ENCODE measurements around the gene LRP5.

LRP5 gene

DNA sequence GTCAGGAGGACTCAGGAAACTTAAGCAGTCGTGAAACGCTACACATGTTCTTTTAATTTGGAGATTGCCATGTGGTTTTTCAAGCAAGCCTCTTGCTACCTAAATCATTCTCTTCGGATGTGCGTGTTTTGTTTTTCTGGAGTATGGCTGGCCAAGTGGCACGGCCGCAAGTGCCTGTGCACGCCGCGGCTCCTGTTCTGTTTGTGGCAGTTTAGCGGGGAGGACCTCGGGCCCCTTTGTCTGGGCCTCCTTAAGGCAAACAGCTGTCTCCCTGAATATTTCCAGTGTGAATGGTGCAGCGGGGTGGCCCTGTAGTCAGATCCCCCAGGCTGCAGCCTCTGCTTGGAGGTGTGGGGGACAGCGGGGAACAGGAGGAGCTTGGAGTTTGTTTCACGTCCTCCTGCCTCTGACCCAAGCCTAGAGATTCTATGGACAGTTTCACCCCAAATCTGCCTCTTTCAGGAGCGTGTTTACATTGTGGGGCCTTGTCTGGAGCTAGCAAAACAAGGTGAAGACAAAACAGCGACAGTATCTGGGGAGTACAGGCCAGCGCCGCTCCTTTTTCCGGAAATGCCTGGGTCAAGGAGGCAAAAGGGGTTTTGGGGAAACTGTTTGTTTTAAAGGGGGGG lies 1.3 kb downstream of the LRP5 start:
- no peaks in the 10 kb centered on the region for H3K9me3 ChIP-seq (ENCODE audit: low read length)
- H3K36me3 ChIP-seq (ENCODE audit: insufficient read depth, low read length): no peaks in the 10 kb centered on the region
- H3K9ac ChIP-seq (ENCODE audit: low read length): peak overlapping the region; percentile 58
- no peaks in the 10 kb centered on the region for H3K27me3 ChIP-seq (ENCODE audit: control insufficient read depth in 1 of 2, insufficient read depth in 2 of 2, low read length in 2 of 2)
- peak overlapping the region; percentile 93 for H3K27ac ChIP-seq (ENCODE audit: low read depth, low read length)
- peak overlapping the region; percentile 58 to 69 for H3K4me3 ChIP-seq (ENCODE audit: low read depth in 1 of 2, low read length in 2 of 2)
- peaks cover 34% of the 10 kb centered on the region for H3K4me1 ChIP-seq (ENCODE audit: insufficient read depth, low read length)

DNA sequence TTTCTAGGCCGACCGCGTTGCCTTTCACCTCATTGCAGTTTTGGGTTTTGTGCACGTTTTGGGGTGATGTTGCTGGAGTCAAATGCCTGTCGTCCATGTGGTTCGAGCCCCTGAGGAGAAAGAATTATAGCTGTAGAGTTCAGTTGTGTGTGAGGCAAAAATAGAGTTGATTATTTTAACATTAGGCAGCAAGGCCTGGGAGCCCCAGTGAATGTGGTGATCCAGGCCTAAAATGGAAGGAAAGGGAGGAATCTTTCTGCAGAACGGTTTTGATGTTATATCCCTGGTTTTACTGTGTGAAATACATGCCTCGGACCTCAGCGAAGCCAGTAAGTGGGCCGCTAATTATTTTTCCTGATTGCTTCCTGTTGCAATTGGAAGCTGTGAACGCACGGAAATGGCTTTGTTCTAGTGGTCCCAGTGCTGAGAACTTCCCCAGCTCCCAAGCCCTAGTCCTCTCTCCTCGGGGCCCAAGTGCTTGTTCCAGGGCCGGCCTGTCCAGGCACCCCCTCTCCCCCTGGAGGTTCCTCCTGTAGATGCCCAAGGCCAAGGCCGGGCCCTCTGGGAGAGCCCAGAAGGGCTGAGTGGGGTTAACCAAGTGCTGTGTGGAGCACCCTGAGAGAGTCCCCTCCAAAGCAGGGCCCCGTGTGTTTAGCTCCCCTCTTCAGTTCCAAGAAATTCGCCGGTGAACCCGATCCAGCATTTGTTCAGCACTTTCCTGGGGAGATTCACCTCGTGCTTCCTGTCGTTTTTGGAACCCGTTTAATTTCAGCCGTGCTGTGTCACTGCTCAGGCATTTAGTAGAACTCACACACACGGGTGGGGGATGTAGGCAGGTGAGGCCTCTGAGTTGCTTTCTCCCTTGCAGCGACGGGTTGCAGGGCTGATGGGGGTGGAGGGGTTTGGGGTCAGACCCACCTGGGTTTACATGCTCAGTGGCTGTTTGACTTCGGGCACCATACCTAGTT lies 2.1 kb downstream of the LRP5 start:
- H3K4me1 ChIP-seq (ENCODE audit: insufficient read depth, low read length): peaks cover 34% of the 10 kb centered on the region
- no peaks in the 10 kb centered on the region for H3K36me3 ChIP-seq (ENCODE audit: insufficient read depth, low read length)
- no peaks in the 10 kb centered on the region for H3K9me3 ChIP-seq (ENCODE audit: low read length)
- H3K27me3 ChIP-seq (ENCODE audit: control insufficient read depth in 1 of 2, insufficient read depth in 2 of 2, low read length in 2 of 2): no peaks in the 10 kb centered on the region
- peak overlapping the region; percentile 58 to 69 for H3K4me3 ChIP-seq (ENCODE audit: low read depth in 1 of 2, low read length in 2 of 2)
- peak overlapping the region; percentile 93 for H3K27ac ChIP-seq (ENCODE audit: low read depth, low read length)
- H3K9ac ChIP-seq (ENCODE audit: low read length): peak overlapping the region; percentile 12

DNA sequence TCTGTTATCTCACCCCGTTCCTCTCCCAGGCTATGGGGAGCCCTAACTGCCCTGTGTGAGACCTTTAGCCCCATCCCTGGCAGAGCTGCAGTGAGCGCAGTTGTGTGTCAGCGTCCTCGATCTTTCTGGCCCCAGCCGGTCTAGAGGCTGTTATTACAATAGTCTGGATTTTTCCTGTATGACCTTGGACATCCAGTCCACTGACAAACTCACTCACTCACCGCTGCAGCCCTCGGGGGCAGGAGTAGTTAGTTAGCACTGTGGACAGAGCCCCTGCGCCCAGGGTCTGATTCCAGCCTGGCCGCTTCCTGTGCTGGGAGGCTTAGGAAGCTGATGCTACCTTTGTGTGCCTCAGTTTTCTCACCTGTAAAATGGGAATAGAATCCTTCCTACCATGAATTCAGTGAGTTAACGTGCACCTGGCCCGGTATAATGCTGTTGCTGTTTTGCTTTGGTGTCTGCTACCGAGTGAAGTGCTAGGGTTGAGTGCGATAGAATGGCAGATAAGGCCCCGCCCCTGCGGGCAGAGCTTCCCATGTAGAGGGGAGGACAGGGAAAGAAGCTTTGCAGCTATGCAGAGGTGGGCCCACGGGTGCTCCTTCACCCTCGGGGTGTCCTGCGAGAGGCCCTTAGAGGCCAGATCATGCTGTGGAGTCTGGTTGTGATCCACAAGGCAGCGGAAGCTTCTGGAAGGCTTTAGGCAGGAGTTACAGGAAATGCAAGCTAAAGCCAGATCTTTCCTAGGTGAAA lies 3.0 kb downstream of the LRP5 start:
- Histone ChIP-seq H3K9ac (ENCODE audit: low read length) (peak overlapping the region; percentile 12), H3K27ac (ENCODE audit: low read depth, low read length) (peak overlapping the region; percentile 93), H3K4me3 (ENCODE audit: low read depth in 1 of 2, low read length in 2 of 2) (peak overlapping the region; percentile 36 to 69), H3K36me3 (ENCODE audit: insufficient read depth, low read length) (no peaks in the 10 kb centered on the region), H3K27me3 (ENCODE audit: control insufficient read depth in 1 of 2, insufficient read depth in 2 of 2, low read length in 2 of 2) (no peaks in the 10 kb centered on the region), H3K4me1 (ENCODE audit: insufficient read depth, low read length) (peaks cover 34% of the 10 kb centered on the region), H3K9me3 (ENCODE audit: low read length) (no peaks in the 10 kb centered on the region)

DNA sequence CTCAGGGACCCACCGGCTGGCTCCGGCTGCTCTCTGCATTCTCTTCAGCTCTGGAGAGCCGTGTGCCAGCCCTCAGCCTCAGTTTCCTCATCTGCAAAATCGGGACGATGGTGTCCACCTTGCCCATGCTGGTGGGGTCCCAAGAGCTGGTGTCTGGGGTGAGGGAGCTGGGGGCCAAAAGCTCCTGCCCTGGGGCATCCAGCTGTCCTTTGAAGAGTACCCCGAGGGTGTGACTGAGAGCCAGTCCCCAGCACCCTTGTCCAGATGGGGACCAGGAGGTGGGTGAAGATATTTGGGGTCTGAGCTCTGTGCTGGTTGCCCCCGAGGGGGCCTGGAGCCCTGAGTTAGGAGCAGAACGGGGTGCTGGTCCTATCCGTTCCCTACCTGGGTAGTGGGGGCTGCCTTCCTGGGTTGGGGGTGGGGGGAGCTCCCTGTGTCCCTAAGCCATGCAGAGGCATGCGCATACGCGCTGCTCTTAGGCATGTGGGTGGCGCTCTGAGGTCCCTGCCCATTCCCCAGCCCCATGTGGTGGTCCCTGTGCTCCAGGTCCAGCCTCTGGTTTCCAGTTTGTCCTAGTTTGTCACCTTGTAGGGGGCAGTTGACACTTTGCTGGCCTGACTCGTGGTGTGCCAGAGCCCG lies 4.9 kb downstream of the LRP5 start:
- Histone ChIP-seq H3K27ac (ENCODE audit: low read depth, low read length) (peak overlapping the region; percentile 68), H3K27me3 (ENCODE audit: control insufficient read depth in 1 of 2, insufficient read depth in 2 of 2, low read length in 2 of 2) (no peaks in the 10 kb centered on the region), H3K4me3 (ENCODE audit: low read depth in 1 of 2, low read length in 2 of 2) (peak overlapping the region in 1 of 2 donors; percentile 27), H3K36me3 (ENCODE audit: insufficient read depth, low read length) (no peaks in the 10 kb centered on the region), H3K9ac (ENCODE audit: low read length) (no peak overlapping the region), H3K9me3 (ENCODE audit: low read length) (no peaks in the 10 kb centered on the region), H3K4me1 (ENCODE audit: insufficient read depth, low read length) (peaks cover 46% of the 10 kb centered on the region)

DNA sequence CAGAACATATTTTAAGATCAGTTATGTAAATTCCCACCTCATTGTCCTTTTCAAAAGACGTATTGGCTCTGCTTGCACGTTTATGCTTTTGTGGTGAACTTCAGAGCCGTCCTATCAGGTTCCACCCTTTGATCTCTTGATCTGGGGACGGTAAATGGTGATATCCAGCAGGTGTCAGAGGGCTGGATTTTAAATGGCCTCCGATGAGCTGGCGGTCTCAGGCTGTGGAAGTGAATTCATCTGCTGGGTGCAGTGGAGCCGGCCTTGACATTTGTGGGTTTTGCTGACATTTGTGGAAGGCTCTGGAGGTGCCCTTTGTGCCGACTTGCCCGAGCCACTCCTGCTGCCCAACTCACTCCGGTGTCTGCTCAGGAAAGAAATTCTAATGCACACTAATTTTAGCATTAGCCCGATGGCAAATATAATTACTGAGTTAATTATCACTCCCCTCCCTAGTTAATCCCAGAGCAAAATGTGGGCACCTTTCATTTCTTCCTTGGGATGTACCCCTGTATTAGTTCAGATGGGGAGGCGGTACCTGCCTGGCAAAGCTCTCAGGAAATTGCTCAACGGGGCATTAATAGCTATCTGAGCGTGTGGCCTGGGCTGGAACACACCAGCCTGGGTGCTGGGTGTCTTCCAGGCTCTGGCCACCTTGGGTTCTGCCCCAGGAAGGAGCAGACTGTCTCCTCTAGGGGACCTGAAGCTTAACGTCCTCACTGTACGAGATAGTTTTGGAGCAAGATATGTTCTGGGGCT lies 9.1 kb downstream of the LRP5 start:
- Histone ChIP-seq H3K9me3 (ENCODE audit: low read length) (no peaks in the 10 kb centered on the region), H3K27ac (ENCODE audit: low read depth, low read length) (no peak overlapping the region), H3K27me3 (ENCODE audit: control insufficient read depth in 1 of 2, insufficient read depth in 2 of 2, low read length in 2 of 2) (no peaks in the 10 kb centered on the region), H3K36me3 (ENCODE audit: insufficient read depth, low read length) (no peaks in the 10 kb centered on the region), H3K4me1 (ENCODE audit: insufficient read depth, low read length) (peaks cover 47% of the 10 kb centered on the region), H3K4me3 (ENCODE audit: low read depth in 1 of 2, low read length in 2 of 2) (no peak overlapping the region), H3K9ac (ENCODE audit: low read length) (no peak overlapping the region)

DNA sequence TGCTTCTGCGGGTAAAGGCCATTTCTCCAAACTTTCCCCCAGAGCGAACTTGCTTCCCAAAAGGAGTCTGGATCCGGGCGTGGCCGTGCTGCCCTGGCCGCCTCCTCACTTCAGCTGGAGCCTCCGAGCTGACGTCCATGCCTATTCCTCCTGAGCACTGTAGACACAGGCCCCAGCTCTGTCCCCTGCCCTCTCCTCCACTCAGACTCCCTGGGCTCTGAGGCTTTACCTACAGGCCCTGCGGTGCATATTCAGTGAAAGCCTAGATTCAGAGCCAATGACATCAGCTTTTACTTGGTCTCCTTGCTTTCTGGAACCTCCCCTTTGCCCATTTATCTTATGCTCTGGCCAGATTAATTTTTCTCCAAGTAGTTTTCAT lies 9.7 kb downstream of the LRP5 start:
- Histone ChIP-seq H3K36me3 (ENCODE audit: insufficient read depth, low read length) (no peaks in the 10 kb centered on the region), H3K9me3 (ENCODE audit: low read length) (no peaks in the 10 kb centered on the region), H3K4me3 (ENCODE audit: low read depth in 1 of 2, low read length in 2 of 2) (no peak overlapping the region), H3K27me3 (ENCODE audit: control insufficient read depth in 1 of 2, insufficient read depth in 2 of 2, low read length in 2 of 2) (no peaks in the 10 kb centered on the region), H3K4me1 (ENCODE audit: insufficient read depth, low read length) (peaks cover 47% of the 10 kb centered on the region), H3K9ac (ENCODE audit: low read length) (no peak overlapping the region), H3K27ac (ENCODE audit: low read depth, low read length) (no peak overlapping the region)

DNA sequence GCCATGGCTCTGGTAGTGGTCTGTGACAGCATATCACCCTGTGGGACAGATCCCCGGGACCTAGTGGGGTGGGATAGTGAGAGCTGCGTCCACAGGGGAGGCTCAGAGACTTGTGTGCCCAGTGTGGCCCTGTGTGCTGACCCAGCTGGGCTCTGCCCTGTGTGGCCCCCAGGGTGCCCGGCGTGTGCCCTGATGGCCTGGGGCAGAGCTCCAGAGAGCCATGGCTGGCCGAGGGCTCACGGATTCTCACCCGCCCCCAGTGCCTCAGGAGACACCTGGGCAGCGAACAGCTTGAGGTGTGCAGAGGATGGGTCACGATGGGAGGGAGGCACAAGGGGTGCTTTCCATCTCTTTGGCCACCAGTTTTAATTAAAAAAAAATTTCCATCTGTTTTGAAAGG lies 11.8 kb downstream of the LRP5 start:
- Histone ChIP-seq H3K4me3 (ENCODE audit: low read depth in 1 of 2, low read length in 2 of 2) (no peak overlapping the region), H3K27me3 (ENCODE audit: control insufficient read depth in 1 of 2, insufficient read depth in 2 of 2, low read length in 2 of 2) (no peaks in the 10 kb centered on the region), H3K36me3 (ENCODE audit: insufficient read depth, low read length) (no peaks in the 10 kb centered on the region), H3K9ac (ENCODE audit: low read length) (no peak overlapping the region), H3K9me3 (ENCODE audit: low read length) (no peaks in the 10 kb centered on the region), H3K27ac (ENCODE audit: low read depth, low read length) (no peak overlapping the region), H3K4me1 (ENCODE audit: insufficient read depth, low read length) (peaks cover 62% of the 10 kb centered on the region)

DNA sequence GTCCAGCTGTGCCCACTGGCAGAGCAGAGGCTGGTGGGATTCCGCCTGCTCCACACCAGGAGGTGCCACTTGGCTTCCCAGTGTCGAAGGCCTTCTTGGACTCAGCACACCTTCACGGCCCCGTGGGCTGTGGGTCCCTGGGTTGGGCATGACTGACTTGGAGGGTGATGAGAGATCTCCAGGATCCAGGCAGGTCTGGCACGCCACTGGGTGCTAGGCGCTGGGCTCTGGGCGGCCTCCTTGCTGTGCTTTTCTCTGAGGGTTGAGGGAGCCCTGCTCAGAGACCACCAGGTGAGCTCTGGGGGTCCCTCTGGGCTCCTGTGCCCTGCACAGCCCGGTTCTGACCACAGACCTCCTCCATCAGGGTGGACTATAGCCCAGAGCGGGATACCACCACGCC lies 12.3 kb downstream of the LRP5 start:
- Histone ChIP-seq H3K4me3 (ENCODE audit: low read depth in 1 of 2, low read length in 2 of 2) (no peak overlapping the region), H3K27ac (ENCODE audit: low read depth, low read length) (no peak overlapping the region), H3K4me1 (ENCODE audit: insufficient read depth, low read length) (peaks cover 66% of the 10 kb centered on the region), H3K9ac (ENCODE audit: low read length) (no peak overlapping the region), H3K27me3 (ENCODE audit: control insufficient read depth in 1 of 2, insufficient read depth in 2 of 2, low read length in 2 of 2) (no peaks in the 10 kb centered on the region), H3K36me3 (ENCODE audit: insufficient read depth, low read length) (no peaks in the 10 kb centered on the region), H3K9me3 (ENCODE audit: low read length) (no peaks in the 10 kb centered on the region)

DNA sequence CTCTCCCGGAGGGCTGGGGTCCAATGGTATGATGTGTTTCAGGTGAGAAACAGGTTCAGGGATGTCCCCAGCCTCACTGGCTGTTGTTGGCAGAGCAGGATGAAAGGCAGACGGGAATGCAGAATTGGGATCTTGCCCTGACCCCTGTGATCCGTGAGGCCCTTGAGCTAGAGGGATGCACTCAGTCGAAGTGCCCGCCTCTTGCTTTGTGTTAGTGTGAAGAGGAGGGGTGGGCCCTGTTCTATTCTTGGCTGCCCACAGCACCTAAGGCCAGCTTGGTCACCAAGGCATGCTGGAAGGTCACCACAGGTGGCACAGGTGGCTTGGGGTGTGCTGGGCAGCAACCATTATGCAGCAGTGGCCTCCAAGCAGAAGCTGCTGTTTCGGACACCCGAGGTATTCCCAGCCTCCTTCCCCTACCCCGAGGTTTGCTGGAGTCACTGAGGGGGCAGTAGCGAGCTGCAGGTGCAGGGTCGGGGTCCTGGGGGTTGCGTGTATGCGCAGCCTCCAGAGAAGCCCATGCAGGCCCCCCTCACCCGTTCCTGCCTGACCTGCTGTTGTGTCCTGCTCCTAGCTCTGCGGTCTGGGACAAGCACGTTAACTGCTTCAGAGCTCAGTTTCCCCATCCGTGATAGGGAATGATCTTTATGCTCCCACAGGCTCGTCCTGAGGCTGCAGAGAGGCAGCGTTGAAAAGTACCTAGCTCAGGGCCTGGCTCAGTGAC lies 13.0 kb downstream of the LRP5 start:
- H3K9ac ChIP-seq (ENCODE audit: low read length): no peak overlapping the region

DNA sequence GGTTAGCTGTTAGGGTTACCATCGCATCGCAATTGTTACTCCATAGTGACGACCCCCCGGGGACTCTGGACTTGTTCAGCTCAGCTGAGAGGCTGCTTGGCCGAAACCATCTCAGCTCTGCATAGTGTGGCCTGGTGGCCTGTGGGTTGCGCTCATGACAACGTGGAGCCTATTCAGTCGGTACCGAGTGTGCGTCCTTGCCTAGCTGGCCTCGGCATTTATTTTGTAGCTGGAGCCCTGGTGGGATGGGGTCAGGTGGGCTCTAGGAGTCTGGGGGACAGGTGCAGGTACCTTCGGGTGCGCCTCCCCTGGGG lies 13.5 kb downstream of the LRP5 start:
- H3K4me3 ChIP-seq (ENCODE audit: low read depth in 1 of 2, low read length in 2 of 2): no peak overlapping the region
- no peak overlapping the region for H3K27ac ChIP-seq (ENCODE audit: low read depth, low read length)
- no peaks in the 10 kb centered on the region for H3K27me3 ChIP-seq (ENCODE audit: control insufficient read depth in 1 of 2, insufficient read depth in 2 of 2, low read length in 2 of 2)
- H3K4me1 ChIP-seq (ENCODE audit: insufficient read depth, low read length): peaks cover 78% of the 10 kb centered on the region
- H3K9ac ChIP-seq (ENCODE audit: low read length): no peak overlapping the region
- no peaks in the 10 kb centered on the region for H3K9me3 ChIP-seq (ENCODE audit: low read length)
- H3K36me3 ChIP-seq (ENCODE audit: insufficient read depth, low read length): no peaks in the 10 kb centered on the region

More for the DNA sequence above, 13.0 kb downstream of the LRP5 start:
- Histone ChIP-seq H3K9me3 (ENCODE audit: low read length) (no peaks in the 10 kb centered on the region), H3K4me1 (ENCODE audit: insufficient read depth, low read length) (peaks cover 73% of the 10 kb centered on the region), H3K4me3 (ENCODE audit: low read depth in 1 of 2, low read length in 2 of 2) (no peak overlapping the region), H3K36me3 (ENCODE audit: insufficient read depth, low read length) (no peaks in the 10 kb centered on the region), H3K27me3 (ENCODE audit: control insufficient read depth in 1 of 2, insufficient read depth in 2 of 2, low read length in 2 of 2) (no peaks in the 10 kb centered on the region), H3K27ac (ENCODE audit: low read depth, low read length) (no peak overlapping the region)
